IMR-90 (cell line): ENCODE data around the gene PLCG2. TPM values are rescaled to one million over a fixed set of nuclear protein-coding genes. Genes with fewer than 3 reads are reported as not detected.

Experiments used
- ATAC-seq: fragments of 200-7000 bp; cut with Tn5 transposase; 2 replicates; pipeline ENCODE4 v1.9.1; 2020; ENCODE audit warnings: low read depth, mild to moderate bottlenecking, moderate library complexity
- BruUV-seq: library from RNA; stranded (reverse); fragments of 400-500 nt; replicated peaks from 2 replicates; lab custom pipeline; 2021; lab: Mats Ljungman, UMichigan
- CTCF ChIA-PET: fragments of 300-600 bp; formaldehyde crosslinking; extraction: SDS; loops from one replicate; lab custom pipeline; 2021; ENCODE audit warnings: antibody characterized with exemption; lab: Yijun Ruan, JAX
- POLR2A ChIA-PET: fragments of 300-600 bp; sonication (Branson Sonifier 250); formaldehyde crosslinking; loops from one replicate; lab custom pipeline; 2022; ENCODE audit warnings: antibody characterized with exemption; ENCODE audit not compliant: unreplicated experiment; lab: Charles Lee
- DNase-seq: peaks from one replicate; pipeline ENCODE4 v3.0.0; 2013
- H2AFZ ChIP-seq: replicated peaks from 2 replicates; pipeline ENCODE3; 2013; ENCODE audit warnings: low read length, mild to moderate bottlenecking; ENCODE audit not compliant: poor library complexity
- H2AK5ac ChIP-seq: 2 replicates; pipeline ENCODE4 v1.6.1; 2013; ENCODE audit warnings: low read depth, low read length, inconsistent platforms
- H2AK9ac ChIP-seq: replicated peaks from 2 replicates; pipeline ENCODE3; 2013; ENCODE audit warnings: mild to moderate bottlenecking, low read depth, low read length, moderate library complexity; ENCODE audit not compliant: poor library complexity
- H2BK120ac ChIP-seq: 2 replicates; pipeline ENCODE4 v1.6.1; 2013; ENCODE audit warnings: low read depth, low read length, inconsistent platforms
- H2BK15ac ChIP-seq: 3 replicates; pipeline ENCODE4 v1.6.1; 2013; ENCODE audit warnings: low read depth, low read length, inconsistent platforms
- H2BK20ac ChIP-seq: 2 replicates; pipeline ENCODE4 v1.6.1; 2013; ENCODE audit warnings: low read depth, mild to moderate bottlenecking, inconsistent platforms, low read length, moderate library complexity
- H2BK5ac ChIP-seq: 2 replicates; pipeline ENCODE4 v1.6.1; 2013; ENCODE audit warnings: mild to moderate bottlenecking, low read depth, low read length, inconsistent platforms; ENCODE audit not compliant: poor library complexity, severe bottlenecking
- H3K14ac ChIP-seq: replicated peaks from 2 replicates; pipeline ENCODE4 v1.6.1; 2013; ENCODE audit warnings: low read depth, low read length, inconsistent platforms
- H3K18ac ChIP-seq: 2 replicates; pipeline ENCODE4 v1.6.1; 2013; ENCODE audit warnings: low read depth, low read length, control low read depth
- H3K23ac ChIP-seq: 2 replicates; pipeline ENCODE4 v1.6.1; 2013; ENCODE audit warnings: low read depth, low read length, inconsistent platforms
- H3K27ac ChIP-seq: 2 replicates; pipeline ENCODE4 v1.5.1; 2013; ENCODE audit warnings: mild to moderate bottlenecking, control low read depth, low read length; ENCODE audit not compliant: insufficient read depth
- H3K27me3 ChIP-seq: 2 replicates; pipeline ENCODE4 v1.6.1; 2013; ENCODE audit warnings: low read length; ENCODE audit not compliant: control insufficient read depth, insufficient read depth
- H3K36me3 ChIP-seq: 2 replicates; pipeline ENCODE4 v1.6.1; 2013; ENCODE audit warnings: low read length, mixed read lengths; ENCODE audit not compliant: control insufficient read depth, insufficient read depth
- H3K4ac ChIP-seq: 2 replicates; pipeline ENCODE4 v1.6.1; 2013; ENCODE audit warnings: low read depth, low read length, inconsistent platforms
- H3K4me1 ChIP-seq: 2 replicates; pipeline ENCODE4 v1.6.1; 2013; ENCODE audit warnings: low read length, mixed read lengths; ENCODE audit not compliant: control insufficient read depth, insufficient read depth
- H3K4me2 ChIP-seq: 2 replicates; pipeline ENCODE4 v1.6.1; 2013; ENCODE audit warnings: low read depth, mild to moderate bottlenecking, control low read depth, low read length, moderate library complexity
- H3K4me3 ChIP-seq: 2 replicates; pipeline ENCODE4 v1.5.1; 2013; ENCODE audit warnings: low read depth, mild to moderate bottlenecking, control low read depth, low read length, moderate library complexity; ENCODE audit not compliant: insufficient read depth
- H3K56ac ChIP-seq: 2 replicates; pipeline ENCODE4 v1.6.1; 2013; ENCODE audit warnings: low read length, inconsistent platforms; ENCODE audit not compliant: insufficient read depth; ENCODE audit errors: extremely low read depth
- H3K79me1 ChIP-seq, 2 experiments: 2 replicates each; pipeline ENCODE4 v1.6.1; 2013; ENCODE audit warnings: low read length in 2 of 2, inconsistent platforms in 1 of 2, low read depth in 1 of 2
- H3K9ac ChIP-seq: 2 replicates; pipeline ENCODE4 v1.6.1; 2013; ENCODE audit warnings: low read depth, low read length, control low read depth
- H3K9me1 ChIP-seq: 2 replicates; pipeline ENCODE4 v1.6.1; 2013; ENCODE audit warnings: low read length, inconsistent platforms; ENCODE audit not compliant: insufficient read depth
- H3K9me3 ChIP-seq: 2 replicates; pipeline ENCODE4 v1.6.1; 2013; ENCODE audit warnings: low read length; ENCODE audit not compliant: control insufficient read depth, insufficient read depth
- H4K20me1 ChIP-seq: 2 replicates; pipeline ENCODE4 v1.6.1; 2013; ENCODE audit warnings: low read length, inconsistent platforms; ENCODE audit not compliant: insufficient read depth
- H4K5ac ChIP-seq: 2 replicates; pipeline ENCODE4 v1.6.1; 2013; ENCODE audit warnings: mild to moderate bottlenecking, low read depth, low read length, control low read depth
- H4K8ac ChIP-seq, 2 experiments: 2 replicates each; pipeline ENCODE4 v1.6.1; 2013; ENCODE audit warnings: low read depth in 2 of 2, low read length in 2 of 2, control low read depth in 1 of 2, inconsistent platforms in 1 of 2
- H4K91ac ChIP-seq: 2 replicates; pipeline ENCODE4 v1.6.1; 2013; ENCODE audit warnings: low read depth, low read length, inconsistent platforms; ENCODE audit not compliant: insufficient read depth
- FOS ChIP-seq: fragments of 150-350 bp; IDR thresholded peaks from 2 replicates; pipeline ENCODE4 v1.6.1; 2016; ENCODE audit warnings: low read depth, low read length
- MXI1 ChIP-seq: IDR thresholded peaks from 2 replicates; pipeline ENCODE4 v1.6.1; 2012; ENCODE audit warnings: low read depth, mild to moderate bottlenecking, low read length, moderate library complexity, borderline replicate concordance
- WGBS, 2 experiments: methylation state at CpG; one replicate each; pipeline versions ENCODE4 v1.1.5 to v1.1.7; 2013; ENCODE audit warnings: missing lambda C conversion rate in 2 of 2; ENCODE audit not compliant: insufficient read length in 1 of 2; ENCODE audit errors: extremely low coverage in 2 of 2; 5-methylcytosine and 5-hydroxymethylcytosine counted together
- dilution Hi-C: fragments of 300-500 bp; cut with HindIII; formaldehyde crosslinking; loops from one replicate; pipeline ENCODE4 v1.14.3; 2018; ENCODE audit warnings: low sequenced_read_pairs; ENCODE audit not compliant: unreplicated experiment
- in situ Hi-C: fragments of 300-500 bp; cut with MboI; formaldehyde crosslinking; loops from 3 replicates; pipeline ENCODE4 v1.14.3; 2019; ENCODE audit warnings: low sequenced_read_pairs, inconsistent platforms, mixed read lengths
- intact Hi-C: fragments of 100-400 bp; cut with micrococcal nuclease; formaldehyde crosslinking; loops from 2 replicates; pipeline ENCODE4 v1.10.0; 2022
- polyA plus RNA-seq, 3 experiments: library from polyadenylated mRNA; depleted of rRNA; stranded (reverse); fragments of >200 nt; gene quantifications; 2 replicates each; pipeline ENCODE4 v1.2.3, GENCODE V29; 2012; ENCODE audit warnings: low replicate concordance in 1 of 3
- total RNA-seq: library from RNA; depleted of rRNA; stranded (reverse); fragments of >200 nt; gene quantifications from 2 replicates; pipeline ENCODE4 v1.2.3, GENCODE V29; 2012
- TF ChIP-seq, protein P1 (sequence below): fragments of 150-350 bp; IDR thresholded peaks from 2 replicates; pipeline ENCODE4 v1.6.1; 2017; ENCODE audit warnings: mild to moderate bottlenecking, antibody characterized with exemption, low read length, low read depth

Gene PLCG2
- total and polyA plus RNA-seq, 2 of the 4 experiments (the other 2 are of a cell fraction) = 0.14 to 0.18 TPM

GRCh38 chr16:81868057-81868748 lies 89.1 kb downstream of the PLCG2 start:
- H4K8ac ChIP-seq = no peak overlapping the region
- no peak overlapping the region for H3K4me3 ChIP-seq
- in situ Hi-C loops = no loop called here
- H3K14ac ChIP-seq = no peak overlapping the region
- H3K23ac ChIP-seq = no peak overlapping the region
- TF ChIP-seq MXI1 (no peak), FOS (no peak)
- TF ChIP-seq, protein P1, sequence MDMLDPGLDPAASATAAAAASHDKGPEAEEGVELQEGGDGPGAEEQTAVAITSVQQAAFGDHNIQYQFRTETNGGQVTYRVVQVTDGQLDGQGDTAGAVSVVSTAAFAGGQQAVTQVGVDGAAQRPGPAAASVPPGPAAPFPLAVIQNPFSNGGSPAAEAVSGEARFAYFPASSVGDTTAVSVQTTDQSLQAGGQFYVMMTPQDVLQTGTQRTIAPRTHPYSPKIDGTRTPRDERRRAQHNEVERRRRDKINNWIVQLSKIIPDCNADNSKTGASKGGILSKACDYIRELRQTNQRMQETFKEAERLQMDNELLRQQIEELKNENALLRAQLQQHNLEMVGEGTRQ = no peak
- no peak overlapping the region for H2BK120ac ChIP-seq
- H4K5ac ChIP-seq = no peak overlapping the region
- H3K4ac ChIP-seq = no peak overlapping the region
- WGBS, 2 experiments = no CpG with 5 or more reads among the region's 3 CpGs
- BruUV-seq = no TSS peak
- H2BK15ac ChIP-seq = no peak overlapping the region
- POLR2A ChIA-PET = no interaction called here
- CTCF ChIA-PET = no interaction called here
- no peaks in the 10 kb centered on the region for H3K36me3 ChIP-seq
- H3K9me3 ChIP-seq = no peaks in the 10 kb centered on the region
- no peak overlapping the region for H3K27ac ChIP-seq
- H2BK20ac ChIP-seq = no peak overlapping the region
- no peak overlapping the region for H3K56ac ChIP-seq
- H3K27me3 ChIP-seq = peaks cover 9% of the 10 kb centered on the region
- no peaks in the 10 kb centered on the region for H3K79me1 ChIP-seq
- no peaks in the 10 kb centered on the region for H4K20me1 ChIP-seq
- H3K4me1 ChIP-seq = no peaks in the 10 kb centered on the region
- H2AFZ ChIP-seq = no peak overlapping the region
- intact Hi-C loops = no loop called here
- H3K4me2 ChIP-seq = no peak overlapping the region
- H3K18ac ChIP-seq = no peak overlapping the region
- ATAC-seq = no peak
- H2AK5ac ChIP-seq = no peak overlapping the region
- H3K9ac ChIP-seq = no peak overlapping the region
- H2AK9ac ChIP-seq = no peak overlapping the region
- H4K91ac ChIP-seq = no peak overlapping the region
- no peaks in the 10 kb centered on the region for H3K9me1 ChIP-seq
- dilution Hi-C loops = no loop called here
- DNase-seq = no peak
- H2BK5ac ChIP-seq = no peak overlapping the region
